NCI-H2107 treated with DMSO at 0.1 percent for 48 hours (cell line): ENCODE measurements around the gene AIF1L.
"Not testable (repeated sequence)": the region's sequence is repeated elsewhere in the genome, so short reads cannot be mapped to it uniquely, and the experiment has no call there.

Experiments
- DNase-seq: peaks from one replicate; lab custom pipeline; 2025; ENCODE audit not compliant: unreplicated experiment; lab: John Stamatoyannopoulos, UW

Gene AIF1L

DNA sequence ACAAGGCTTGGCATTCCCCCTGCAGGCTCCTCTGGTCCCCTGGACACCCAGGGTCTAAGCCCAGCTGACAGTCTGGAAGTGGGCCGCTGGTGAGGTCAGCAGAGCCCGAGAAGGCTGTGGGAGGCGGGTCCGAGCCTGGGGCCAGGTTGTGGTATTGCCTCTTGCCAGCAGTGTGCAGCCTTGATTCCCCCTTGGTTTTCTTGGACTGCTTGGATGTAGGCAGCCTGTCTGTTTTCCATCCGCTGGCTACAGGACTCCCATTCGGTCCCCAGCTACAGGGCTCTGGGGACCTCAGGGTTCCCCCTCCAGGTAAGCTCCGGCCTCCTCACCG, 1.6 kb downstream of the AIF1L start:
- no peak for DNase-seq

- DNase-seq = no peak
Observed at GRCh38 chr9:131098391-131099101, 2.2 kb downstream of the AIF1L start.

GRCh38 chr9:131099102-131099606, 2.8 kb downstream of the AIF1L start:
- no peak for DNase-seq

- not testable (repeated sequence) for DNase-seq
Observed at GRCh38 chr9:131099845-131100244, 3.5 kb downstream of the AIF1L start.

- no peak for DNase-seq
Observed at GRCh38 chr9:131100445-131100844, 4.1 kb downstream of the AIF1L start.

DNA sequence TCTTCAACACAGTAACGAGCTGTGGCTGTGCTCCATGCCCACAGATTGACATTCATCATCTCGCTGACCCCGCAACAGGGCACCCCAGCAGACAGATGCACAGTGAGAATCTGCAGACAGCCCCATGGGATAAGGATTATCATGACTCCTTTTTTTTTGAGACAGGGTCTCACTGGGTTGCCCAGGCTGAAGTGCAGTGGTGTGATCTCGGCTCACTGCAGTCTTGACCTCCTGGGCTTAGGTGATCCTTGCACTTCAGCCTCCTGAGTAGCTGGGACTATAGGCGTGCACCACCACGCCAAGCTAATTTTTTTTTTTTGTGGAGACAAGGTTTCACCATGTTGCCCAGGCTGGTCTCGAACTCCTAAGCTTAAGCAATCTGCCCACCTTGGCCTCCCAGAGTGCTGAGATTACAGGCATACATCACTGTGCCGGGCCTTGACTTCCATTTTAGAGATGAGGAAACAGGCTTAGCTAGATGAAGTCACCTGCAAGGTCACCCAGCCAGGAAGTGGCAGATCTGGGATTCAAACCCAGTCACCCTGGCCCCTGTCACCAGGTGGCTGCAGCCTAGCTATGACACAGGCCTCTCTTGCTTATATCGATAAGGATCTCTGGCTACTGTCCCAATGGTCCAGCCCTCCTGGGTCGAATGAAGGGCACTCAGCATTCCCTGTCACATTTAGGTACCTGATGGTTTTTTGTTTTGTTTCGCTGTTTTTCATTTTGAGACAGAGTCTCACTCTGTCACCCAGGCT, 5.1 kb downstream of the AIF1L start:
- DNase-seq = no peak

DNA sequence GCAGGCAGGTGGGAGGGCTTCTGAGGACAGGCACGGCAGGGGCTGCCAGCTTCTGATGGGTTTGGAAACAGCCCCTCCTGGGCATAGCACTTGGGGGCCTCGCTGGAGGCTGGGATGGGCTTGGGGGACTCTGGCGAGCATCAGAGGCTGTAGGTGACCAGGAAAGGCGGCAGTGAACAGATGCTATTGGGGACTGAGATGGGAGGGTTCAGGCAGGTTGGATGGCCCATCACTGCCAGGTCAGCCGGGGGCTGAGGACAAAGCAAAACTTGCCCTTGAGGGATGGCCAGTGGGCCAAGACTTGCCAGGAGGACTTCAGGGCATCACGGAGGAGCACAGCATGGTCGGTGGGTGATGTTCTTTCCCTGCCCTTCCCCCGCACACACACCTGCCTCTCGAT, 6.7 kb downstream of the AIF1L start:
- DNase-seq = no peak

GRCh38 chr9:131103535-131103934, 7.2 kb downstream of the AIF1L start:
- no peak for DNase-seq

- peak; percentile 12 for DNase-seq
Observed at GRCh38 chr9:131104016-131104740, 7.8 kb downstream of the AIF1L start.

DNA sequence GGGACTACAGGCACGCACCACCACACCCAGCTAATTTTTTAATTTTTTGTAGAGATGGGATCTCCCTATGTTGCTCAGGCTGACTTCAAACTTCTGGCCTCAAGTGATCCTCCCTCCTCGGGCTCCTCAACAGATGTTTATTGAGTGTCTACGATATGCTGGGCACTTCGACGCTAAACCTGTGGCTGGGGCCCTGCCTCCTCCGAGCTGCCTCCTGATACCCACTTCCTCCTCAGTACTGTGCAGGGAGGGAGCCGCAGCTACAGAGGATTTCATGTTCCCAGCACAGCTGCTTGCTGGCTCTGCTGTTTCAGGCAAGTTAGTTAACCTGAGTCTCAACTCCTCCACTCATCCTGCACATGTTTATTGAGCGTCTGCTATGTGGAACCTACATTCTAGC, 9.6 kb downstream of the AIF1L start:
- no peak for DNase-seq

- no peak for DNase-seq
Observed at GRCh38 chr9:131107760-131108159, 11.4 kb downstream of the AIF1L start.

DNA sequence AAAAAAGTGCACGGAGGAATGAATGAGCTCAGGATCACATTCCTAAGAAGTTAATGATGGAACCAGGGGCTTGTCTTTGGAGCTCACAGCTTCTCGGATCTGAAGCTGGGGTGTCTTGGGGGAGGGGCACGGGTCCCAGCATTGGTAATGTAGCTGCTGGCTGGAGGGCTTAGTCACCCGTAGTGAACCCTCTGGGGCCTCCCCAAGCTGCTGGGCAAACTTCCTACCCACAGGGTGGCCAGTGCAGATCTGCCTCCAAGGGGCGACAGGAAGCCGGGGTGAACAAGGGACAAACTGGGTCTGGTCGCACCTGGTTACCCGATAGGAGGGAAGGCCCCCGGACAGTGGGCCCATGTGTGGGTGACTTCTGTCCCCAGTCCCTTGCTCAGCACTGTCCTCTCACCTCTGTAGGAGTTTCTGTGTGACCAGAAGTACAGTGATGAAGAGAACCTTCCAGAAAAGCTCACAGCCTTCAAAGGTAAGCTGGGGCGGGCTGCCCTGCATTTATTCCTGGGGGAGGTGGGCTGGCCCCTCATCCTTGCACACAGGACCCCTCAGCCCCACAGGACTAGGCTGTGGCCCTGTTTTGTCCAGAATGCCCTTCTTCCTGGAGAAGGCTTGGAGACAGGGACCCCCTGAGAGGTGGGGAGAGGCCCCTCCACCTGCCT, 15.0 kb downstream of the AIF1L start:
- DNase-seq = no peak

DNA sequence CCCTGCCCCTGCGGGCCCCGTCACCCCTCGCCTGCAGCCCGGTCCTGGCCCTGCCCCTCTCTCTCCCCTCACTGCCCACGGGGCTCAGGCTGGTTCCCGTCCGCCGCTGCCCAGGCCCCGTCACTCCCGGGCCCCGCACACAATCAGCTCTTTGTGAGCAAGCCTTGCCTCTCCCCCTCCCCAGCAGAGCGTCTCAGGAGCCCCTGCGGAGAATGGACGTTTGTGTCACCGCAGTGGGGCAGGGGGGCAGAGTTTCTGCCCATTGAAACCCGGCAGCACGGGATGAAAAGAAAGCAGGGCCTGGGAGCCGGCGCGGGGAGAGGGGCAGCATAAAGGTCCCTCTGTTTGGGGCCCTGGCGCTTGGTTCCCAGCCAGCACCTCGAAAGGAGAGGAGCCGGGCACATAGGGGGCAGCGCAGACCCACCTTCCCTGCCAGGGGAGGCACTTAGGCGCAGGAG, 15.6 kb downstream of the AIF1L start:
- no peak for DNase-seq

DNA sequence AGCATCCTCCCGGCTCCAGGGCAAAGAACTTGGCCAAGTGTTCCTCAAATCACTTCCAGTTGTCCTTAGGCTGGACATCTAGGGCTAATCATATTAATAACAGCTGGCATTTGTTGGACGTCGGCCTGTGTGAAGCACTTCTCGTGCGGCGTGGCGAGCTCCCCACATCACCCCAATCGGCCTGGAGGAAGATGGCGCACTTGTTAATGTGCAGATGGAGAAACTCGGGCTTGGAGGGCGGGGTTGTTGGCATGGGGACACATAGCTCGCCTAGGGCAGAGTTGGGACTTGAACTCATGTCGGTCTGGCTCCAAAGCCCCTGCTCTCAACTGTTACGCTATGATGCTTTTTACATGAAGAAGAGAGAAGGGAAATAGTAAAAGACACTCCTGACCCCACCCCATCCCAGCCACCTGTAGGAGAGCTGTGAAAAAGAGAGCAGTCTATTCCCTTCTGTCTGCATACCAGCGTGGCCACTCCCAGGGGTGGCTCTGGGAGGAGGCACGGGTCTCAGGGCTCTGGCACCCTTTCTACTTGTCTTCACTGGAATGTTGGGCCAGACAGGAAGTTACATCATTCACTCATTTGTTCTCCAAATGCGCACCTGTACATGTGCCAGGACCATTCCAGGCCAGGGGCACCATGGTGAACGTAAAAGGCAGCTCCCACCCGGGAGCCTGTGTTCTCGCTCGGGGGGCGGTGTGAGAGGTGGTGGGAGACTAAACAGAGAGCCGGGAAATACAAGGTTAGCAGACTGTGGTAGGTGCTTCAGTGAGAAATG, 16.2 kb downstream of the AIF1L start:
- no peak for DNase-seq

DNA sequence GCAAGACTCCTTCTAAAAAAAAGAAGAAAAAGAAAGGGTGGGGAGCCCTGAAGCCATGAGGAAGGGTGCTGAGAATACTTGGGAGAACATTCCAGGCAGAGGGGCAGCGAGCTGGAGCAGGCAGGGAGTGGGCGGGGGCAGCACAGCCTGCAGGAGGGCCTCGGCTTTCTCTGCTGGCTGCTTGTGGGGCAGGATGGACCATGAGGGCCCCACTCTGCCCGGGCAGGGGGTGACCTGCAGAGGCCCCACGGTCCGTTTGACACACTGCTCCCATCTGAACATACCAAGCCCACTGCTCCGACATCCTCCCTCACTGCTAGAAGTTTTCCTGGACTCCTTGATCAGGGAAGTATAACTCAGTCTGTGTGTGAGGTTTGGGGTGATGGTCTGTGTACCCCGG, 17.3 kb downstream of the AIF1L start:
- no peak for DNase-seq

GRCh38 chr9:131114084-131114535, 17.8 kb downstream of the AIF1L start:
- DNase-seq = no peak

- DNase-seq = not testable (repeated sequence)
Observed at GRCh38 chr9:131115360-131115742, 19.0 kb downstream of the AIF1L start.

GRCh38 chr9:131116281-131117120, 20.2 kb downstream of the AIF1L start:
- no peak for DNase-seq

- DNase-seq = no peak
Observed at GRCh38 chr9:131117121-131117761, 20.9 kb downstream of the AIF1L start.
